ENCODE data around the gene CCM2.

CCM2 gene

DNA sequence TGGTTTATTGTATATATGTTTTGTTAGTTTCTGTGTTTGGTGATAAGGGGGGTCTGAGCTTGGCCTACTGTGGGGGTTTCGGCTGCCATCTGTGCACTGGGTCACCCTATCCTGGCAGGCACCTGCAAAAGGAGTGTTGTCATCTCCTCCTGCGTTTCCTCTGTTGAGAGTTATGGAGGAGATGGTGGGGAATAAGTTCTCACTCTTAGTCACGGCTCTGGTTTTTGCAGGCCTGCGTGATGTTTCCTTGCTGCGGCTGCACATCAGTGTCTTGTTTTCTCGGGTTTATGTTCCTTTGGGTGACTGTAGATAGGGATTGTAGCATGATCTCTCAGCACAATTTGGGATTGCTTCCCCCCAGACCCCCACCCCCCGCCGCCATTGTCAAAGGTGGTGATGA, 36.8 kb downstream of the CCM2 start:
- no peak for DNase-seq

DNA sequence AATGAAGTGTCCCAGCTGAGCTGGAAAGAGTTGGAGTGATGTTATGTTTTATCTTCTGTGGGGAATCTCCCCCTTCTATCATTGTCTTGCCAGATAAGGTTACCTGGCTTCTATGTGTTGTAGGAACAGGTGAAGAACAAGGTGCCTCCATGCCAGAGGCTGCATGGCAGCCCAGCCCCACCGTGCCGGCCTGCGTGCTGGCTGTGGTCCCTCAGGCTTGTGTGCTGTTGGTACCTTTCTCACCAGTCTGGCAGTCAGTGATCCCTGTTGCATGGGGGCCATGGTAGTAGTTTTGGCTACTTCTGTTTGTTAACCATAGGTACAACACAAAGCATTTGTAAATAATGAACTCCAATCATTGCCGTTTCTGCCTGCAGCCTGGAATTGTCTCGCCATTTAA, 37.9 kb downstream of the CCM2 start:
- no peak for DNase-seq

DNA sequence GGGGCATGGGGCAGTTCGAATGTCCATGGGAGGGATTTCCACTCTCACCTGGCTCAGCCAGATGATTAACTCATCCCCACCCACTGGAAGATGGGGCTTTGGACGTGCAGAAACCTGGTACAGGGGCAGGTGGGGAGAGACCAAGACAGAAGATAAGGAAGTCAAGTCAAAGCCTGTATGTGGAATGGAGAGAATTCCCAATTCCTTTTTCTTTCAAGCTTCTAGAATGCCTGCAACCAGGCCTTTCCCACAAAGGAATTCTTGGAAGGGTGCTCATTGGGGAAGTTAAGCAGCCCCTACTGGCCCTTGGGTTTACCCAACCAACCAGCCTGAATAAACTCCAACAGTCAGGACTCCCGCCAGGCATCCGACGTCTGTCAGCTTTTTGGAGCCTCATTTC, 39.1 kb downstream of the CCM2 start:
- DNase-seq, result no peak

DNA sequence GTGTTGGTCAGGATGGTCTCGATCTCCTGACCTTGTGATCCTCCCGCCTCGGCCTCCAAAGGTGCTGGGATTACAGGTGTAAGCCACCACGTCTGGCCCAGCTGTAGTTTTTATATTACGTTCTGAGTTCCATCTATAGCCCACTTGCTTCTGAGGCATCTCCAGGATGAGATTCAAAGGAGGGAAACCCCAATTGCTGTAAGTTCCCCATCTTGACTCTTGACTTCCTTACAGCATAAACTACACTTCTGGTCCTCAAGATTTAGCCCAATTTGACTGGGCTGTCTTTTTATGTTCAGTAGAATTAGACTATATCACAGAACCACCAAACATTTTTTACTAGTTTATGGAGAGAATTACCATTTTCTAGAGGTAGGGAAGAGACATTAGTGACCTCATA, 44.3 kb downstream of the CCM2 start:
- no peak for DNase-seq

DNA sequence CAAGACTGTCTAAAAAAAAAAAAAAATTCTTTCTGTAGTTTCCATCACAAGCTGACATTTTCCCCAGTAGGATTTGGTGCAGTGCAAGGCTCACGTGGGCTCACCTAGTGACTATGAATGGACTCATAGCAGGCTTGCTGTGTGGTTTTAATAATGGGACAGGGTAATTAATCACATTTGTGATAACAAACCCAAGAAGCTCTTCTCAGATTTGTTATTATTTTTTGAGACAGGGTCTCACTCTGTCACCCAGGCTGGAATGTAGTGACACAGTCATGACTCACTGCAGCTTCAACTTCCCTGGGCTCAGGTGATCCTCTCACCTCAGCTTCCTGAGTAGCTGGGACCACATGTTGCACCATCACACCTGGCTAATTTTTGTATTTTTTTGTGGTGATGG, 48.7 kb downstream of the CCM2 start:
- no peak for DNase-seq

DNA sequence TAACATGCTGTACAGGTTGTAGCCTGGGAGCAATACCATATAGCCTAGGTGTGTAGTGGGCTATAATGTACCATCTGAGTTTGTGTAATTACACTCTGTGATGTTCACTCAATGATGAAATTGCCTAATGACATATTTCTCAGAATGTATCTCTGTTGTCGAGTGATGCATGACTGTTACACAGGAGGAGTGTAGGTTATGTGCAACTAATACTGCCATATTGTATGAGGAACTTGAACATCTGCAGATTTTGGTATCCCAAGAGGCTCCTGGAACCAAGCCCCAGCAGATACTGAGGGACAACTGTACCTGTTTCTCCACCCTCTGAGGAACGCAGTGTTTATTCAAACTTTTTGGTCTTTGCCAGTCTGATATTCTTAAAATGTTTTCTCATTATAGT, 50.2 kb downstream of the CCM2 start:
- DNase-seq, result no peak

DNA sequence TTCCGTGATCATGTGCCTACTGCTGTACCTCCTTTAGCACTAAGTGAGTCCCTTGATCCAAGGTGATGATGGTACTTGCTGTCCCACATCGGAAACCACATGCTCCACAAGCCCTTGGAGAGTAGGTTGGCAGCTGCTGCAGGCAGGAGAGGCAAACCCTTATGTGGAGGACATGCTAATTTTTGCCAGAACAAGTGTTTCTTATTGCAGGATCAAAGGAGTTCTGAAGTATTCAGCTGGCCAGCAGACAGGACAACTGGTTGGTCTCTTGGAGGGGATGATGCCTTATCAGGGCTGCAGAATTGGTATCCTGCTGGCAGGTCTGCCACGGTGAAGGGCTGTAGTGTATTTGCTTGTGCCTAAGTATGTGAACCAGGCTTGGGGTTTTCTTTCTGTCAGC, 52.0 kb downstream of the CCM2 start:
- DNase-seq, result no peak

DNA sequence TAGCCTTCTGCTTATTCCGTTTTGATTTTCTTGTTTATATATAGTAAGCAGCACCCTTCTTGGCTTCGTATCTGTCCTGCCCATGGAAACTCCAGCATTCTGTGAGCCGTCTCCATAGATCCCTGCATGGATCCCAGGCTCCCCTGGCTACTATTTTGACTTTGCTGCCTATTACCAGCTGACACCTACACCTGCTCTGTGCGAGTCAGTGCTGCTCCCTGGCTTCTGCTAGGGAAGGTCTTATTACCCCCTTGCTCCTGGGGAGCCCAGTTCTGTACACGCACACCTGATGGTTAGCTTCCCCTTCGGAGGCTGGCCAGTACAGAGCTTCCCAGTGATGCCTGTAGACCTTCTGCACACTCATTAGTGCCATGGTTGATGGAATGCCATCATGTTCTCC, 53.4 kb downstream of the CCM2 start:
- no peak for DNase-seq

DNA sequence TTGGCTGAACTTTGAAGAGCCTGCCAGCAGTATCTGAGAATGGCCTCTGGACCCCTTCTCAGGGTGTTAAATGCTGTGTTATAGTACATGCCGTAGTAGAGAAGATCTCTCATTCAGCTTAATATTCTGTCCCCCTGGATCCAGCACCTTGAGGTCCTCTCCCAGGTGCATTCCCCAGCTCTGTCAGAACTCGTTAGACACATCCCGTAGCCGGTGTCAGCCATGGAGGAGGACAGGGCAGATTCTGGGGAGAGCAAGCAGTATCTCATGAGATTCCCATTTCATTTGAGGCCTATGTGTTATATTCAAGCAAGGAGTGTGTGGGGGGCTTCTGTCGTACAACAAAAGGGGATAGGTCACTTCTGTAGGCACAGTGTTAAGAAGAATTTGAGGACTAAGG, 53.9 kb downstream of the CCM2 start:
- DNase-seq, result no peak

DNA sequence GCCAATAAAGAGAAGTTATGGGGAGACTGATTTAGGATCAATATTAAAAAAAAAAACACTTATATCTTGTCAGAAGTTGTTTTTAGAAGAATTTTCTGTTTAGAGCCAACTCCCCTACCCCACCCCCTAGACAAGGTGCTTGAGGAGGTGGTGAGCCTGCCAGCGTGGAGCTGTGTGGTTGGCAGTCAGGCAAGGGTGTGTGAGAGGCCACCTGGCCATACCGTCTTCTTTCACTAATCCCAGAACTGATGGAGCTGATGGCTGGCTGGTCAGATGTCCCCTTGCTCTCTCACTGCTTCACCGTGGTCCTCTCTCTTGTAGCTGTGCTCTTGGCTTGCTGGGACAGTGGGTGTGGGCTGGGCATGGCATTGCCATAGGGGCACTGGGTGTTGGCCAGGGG, 54.4 kb downstream of the CCM2 start:
- DNase-seq, result no peak

DNA sequence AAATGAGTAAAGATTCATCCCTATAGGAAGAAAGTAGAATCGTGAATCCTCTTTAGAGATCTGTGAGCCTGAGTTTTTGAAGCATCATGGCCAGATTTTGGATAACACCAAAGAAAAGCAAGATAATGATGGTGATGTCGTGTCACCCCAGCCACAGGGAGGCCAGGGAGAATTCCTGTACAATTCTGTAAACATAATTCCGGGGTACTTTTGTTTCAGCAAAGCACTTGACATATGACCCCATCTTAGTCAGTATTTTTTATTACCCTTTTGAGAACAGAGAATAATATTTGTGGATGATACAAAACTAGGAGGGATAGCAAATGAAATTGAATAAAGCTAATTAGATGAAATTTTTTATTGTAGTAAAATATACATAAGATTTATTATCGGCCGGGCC, 55.0 kb downstream of the CCM2 start:
- DNase-seq, result no peak

DNA sequence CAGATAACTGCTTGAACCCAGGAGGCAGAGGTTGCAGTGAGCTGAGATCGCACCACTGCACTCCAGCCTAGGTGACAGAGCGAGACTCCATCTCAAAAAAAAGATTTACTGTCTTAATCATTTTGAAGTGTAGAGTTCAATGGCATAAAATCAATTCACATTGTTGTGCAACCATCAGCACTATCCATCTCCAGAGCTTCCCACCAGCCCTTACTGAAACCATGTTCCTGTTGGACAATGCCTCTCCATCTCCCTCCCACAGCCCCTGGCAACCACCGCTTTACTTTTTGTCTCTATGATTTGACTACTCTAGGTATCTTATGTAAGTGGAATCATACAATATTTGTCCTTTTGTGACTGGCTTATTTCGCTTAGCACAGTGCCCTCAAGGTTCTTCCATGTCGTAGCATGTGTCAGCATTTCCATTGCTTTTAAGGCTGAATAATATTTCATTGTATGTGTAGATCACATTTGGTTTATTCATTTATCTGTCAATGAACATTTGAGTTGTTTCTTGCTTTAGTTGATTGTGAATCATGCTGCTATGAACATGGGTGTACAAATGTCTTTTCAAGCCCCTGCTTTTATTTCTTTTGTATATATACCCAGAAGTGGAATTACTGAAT, 55.7 kb downstream of the CCM2 start:
- DNase-seq, result no peak

DNA sequence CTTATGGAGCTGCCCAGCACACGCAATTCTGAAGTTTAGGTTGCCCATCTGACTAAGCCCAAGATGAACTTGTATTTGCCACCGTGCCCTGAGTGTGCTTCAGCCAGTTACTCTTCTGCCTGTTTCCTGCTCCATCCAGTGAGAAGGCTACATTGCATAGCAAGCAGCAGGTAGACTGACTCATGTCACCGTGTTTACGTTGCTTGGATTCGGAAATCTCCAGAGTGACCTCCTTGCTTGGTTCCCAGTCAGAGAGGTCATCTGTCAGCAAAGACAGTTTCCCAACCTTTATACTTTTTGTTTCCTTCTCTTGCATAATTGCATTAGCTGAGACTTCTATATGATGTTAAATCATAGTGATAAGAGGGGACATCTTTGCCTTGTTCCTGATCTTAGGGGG, 57.9 kb downstream of the CCM2 start:
- no peak for DNase-seq

DNA sequence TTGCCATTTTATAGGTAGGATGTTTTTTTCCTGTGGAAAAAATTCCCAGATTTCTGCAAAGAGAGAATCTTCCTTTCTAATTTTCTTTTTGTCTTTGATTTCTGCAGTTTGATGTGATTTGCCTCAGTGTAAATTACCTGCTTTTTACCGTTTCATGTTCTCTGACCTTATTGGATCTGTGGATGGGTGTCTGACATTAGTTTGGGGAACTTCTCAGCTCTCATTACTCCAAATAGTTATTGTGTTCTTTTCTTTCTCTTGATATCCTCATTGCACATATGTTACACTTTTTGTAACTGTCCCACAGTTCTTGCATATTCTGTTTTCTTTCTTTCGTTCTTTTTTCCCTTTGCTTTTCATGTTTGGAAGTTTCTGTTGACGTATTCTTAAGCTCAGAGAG, 60.3 kb downstream of the CCM2 start:
- DNase-seq, result no peak

DNA sequence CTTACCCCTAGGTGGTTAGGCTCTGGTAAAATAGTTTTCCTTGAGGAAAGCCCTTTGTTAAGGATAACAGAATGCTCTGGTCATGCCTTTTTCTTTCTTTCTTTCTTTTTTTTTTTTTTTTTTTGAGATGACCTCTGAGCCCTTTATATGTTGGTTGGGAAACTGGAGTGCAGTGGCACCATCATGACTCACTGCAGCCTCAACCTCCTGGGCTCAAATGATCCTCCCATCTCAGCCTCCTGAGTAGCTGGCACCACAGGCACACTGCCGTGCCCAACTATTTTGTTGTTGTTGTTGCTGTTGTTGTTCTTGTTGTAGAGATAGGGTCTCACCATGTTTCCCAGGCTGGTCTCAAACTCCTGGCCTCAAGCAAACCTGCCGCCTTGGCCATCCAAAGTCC, 61.4 kb downstream of the CCM2 start:
- no peak for DNase-seq

DNA sequence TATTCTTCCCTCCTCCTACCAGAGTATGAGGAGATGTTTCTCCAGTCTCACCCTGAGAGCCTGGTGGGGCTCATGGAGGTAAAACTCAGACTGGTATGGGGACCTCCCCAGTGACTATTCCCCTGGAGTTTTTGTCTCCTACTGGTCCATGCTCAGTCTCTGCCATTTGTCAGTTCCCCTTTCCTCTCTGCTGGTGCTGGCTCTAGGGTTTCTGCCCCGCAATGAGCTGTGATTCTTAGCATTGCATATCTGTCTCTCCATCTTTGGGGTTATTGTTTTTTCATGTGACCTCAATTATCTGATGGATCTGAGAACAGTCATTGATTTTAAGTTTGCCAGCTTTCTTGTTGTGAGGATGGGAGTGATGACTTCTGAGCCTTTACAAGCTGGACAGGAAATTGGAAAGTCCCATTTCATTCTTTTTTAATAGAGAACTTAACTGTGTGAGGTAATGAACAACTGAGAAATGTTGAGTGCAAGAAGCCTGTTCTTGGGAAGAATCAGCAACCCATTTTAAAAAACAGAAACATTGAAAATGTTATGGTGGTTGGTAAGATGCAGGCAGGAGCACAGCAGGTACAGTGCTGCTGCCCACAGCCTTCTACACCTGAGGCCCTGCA, 61.9 kb downstream of the CCM2 start:
- DNase-seq, result no peak

DNA sequence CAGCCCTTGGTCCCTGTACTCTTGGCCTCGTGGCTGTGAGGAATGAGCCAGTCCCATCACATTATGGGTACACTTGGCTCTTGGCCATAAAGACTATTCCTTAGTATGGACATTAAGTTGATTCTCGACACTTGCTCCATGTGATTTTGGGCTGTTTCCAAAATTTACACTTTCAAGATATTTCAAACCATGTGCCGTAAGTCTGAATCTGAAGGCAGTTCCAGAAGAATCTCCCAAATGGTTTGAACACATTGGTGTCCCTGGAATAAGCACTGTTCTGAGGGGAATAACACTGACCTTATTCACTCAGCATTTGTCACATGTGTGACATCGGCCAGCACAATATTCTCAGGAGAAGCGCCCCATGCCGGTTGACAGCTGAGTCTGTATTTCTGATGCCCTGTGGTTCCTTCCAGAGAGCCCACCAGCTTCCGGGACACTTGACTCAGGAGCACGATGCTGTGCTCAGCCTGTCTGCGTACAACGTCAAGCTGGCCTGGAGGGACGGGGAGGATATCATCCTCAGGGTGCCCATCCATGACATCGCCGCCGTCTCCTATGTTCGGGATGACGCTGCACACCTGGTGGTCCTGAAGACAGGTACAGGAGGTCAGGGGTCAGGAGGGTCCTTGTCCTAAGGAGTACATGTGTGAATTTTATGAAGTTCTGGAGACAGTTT, 64.2 kb downstream of the CCM2 start:
- DNase-seq, result no peak

DNA sequence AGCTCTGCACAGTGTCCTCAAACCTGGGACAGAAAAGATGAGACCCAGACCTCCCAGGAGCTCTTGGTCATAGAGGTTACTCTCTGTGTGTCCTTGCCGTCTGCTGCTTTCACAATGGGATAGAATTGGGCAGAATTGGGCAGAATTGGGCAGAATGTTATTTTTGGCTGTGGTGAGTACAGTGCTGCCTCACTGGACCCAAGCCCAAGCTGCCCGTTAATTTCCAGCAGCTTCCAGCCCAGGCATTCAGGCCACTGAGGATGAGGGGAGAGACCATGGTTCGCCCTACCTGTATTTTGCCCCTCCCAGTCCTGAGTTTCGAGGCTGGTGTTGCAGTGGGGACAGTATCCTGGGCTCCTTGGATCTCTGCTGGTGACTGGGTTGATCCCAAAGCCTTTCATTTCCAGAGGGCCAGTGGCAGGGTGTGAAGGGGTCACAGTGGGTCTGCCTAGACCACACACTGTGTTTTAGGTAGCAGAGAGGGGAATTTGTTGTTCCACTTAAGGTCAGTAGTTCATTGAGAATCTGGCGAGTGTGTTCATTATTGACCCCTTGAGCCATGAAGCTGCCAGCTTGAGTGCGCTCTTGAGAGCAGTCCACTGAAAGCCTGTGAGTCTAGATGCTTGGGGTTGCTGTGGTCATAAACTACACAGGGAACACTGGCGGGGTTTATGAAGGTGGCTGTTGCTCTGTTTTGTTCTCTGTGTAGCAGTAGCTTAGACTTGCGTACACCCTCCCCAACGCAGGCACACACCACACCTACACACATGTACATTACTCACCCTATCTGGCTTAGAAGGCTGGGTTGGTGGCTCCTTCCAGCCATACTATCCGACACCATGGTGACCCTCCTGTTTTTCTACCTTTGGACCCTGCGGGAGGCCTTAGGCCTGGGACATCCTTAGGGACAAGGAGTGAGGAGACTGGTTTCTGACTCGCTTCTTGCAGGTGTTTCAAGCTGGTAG, 65.3 kb downstream of the CCM2 start:
- no peak for DNase-seq

DNA sequence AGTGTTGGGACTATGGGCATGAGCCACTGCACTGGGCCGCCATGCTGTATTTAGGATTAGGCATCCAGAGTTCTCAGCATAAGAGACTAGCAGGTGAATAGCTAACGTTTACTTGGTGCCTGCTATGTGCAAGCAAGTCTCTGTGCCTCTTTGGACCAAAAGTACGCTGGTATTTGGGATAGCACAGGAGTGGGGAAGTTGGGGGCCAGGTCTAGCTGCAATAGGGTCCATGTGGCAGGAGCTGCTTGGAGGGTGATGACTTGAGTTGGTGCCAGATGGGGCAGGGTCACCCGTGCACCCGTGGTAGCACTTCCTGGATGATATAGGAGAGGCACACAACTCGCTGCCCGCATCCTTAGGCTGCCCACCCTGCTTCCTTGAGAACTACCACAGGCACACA, 66.4 kb downstream of the CCM2 start:
- DNase-seq, result no peak

DNA sequence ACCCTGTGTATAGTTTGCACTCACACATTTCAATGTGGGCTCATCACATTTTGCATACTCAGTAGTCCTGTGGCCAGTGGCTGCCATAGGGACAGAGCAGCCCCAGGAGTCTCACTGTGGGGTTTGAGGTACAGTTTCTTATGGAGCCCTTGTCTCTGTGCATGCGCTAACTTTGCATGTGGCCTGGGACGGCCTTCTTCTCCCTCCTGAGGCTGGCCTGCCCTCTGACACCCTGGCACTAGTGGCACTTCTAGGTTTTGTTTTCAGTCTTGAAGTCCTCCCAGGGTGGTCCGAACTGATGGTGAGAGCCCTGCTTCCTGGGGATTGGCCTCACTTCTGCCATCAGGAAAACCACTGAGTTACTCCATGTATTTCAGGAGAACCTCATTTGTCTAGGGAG, 67.6 kb downstream of the CCM2 start:
- DNase-seq, result no peak

DNA sequence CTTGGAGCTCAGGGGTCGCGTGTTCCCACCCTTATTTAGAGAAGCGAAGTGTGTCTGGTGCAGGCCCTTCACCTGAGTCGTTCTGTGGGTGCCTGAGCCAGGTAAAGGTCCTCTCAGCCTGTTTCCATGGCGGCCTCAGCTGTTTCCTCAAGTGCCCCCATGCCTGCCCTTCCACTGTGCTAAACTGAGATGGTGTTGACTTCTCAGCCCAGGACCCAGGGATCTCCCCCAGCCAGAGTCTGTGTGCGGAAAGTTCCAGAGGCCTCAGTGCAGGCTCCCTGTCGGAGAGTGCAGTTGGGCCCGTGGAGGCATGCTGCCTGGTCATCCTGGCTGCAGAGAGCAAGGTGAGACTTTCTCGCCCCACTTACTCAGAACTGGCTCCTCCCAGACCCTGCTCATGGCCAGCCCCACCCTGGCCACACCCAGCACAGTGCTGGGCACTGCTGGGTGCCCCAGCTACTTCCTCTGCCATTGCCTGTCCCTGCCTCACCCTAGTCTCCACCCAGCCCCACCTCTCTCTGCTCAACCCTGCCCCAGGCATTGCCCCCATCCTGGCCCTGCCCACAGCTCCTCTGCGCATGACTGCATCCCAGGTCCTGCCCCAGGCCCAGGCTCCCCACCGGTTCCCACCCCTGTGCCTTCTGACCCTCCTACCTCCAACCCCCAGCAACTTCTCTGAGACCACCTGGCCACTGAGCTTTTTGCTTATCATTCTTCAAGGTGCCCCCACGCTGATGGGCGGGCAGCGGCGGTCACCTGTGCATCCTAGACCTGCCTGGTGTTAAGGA, 68.4 kb downstream of the CCM2 start:
- DNase-seq, result no peak

DNA sequence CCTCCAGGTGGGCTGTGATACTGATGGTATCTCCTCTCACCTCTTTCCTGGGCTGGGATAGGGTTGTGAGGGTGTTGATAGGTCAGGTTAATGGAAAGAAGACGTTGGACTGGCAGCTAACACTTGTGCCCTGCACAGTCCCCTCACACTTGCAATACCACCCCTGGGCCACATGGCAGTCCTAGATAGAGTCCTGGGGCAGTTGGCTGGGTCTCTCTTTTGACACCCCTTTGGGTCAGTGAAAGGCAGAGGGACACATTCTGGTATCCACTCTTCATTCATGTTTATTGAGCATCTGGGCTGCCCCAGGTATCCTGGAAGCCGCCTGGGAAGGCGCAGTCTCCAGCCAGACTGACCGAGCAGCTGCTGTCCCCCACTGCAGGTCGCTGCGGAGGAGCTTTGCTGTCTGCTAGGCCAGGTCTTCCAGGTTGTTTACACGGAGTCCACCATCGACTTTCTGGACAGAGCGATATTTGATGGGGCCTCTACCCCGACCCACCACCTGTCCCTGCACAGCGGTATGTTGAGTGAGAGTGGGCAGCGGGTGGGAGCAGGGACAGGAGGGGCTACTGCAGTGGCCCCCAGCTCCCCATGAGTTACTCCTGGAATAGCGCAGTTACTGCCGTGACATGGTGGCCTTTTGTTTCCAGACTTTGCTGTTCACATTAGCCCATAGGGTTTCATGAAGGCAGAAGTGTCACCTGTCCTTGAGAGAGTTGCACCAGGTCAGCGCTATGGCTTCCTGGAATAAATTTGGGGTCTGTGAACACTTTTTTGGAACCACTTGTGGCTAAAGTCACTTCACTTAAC, 69.6 kb downstream of the CCM2 start:
- no peak for DNase-seq
